Mesothelial cell of epicardium (in vitro differentiated cells): ENCODE results near the gene MUC6. TPM values are rescaled to one million over a fixed set of nuclear protein-coding genes. Genes with fewer than 3 reads are reported as not detected.

Experiments
- DNase-seq, 2 experiments: peaks; one replicate each; pipeline ENCODE4 v3.0.0; 2021; ENCODE audit warnings: low spot score in 2 of 2; ENCODE audit not compliant: unreplicated experiment in 2 of 2
- H3K27ac Mint-ChIP-seq: 2 replicates; pipeline ENCODE4 v1.8.0; 2021; ENCODE audit warnings: mixed read lengths
- H3K27me3 Mint-ChIP-seq: 2 replicates; pipeline ENCODE4 v1.8.0; 2021; ENCODE audit warnings: low read depth, mixed read lengths
- H3K36me3 Mint-ChIP-seq: 2 replicates; pipeline ENCODE4 v1.8.0; 2021; ENCODE audit warnings: mixed read lengths
- H3K4me1 Mint-ChIP-seq: 2 replicates; pipeline ENCODE4 v1.8.0; 2021; ENCODE audit warnings: mixed read lengths
- H3K4me3 Mint-ChIP-seq: 2 replicates; pipeline ENCODE4 v1.8.0; 2021; ENCODE audit warnings: mild to moderate bottlenecking, moderate library complexity, mixed read lengths
- H3K9me3 Mint-ChIP-seq: 2 replicates; pipeline ENCODE4 v1.8.0; 2021; ENCODE audit warnings: mixed read lengths
- CTCF ChIP-seq: fragments of 200-600 bp; sonication (generic); IDR thresholded peaks from one replicate; pipeline ENCODE4 v1.5.0; 2021; ENCODE audit warnings: antibody characterized with exemption; ENCODE audit not compliant: unreplicated experiment
- total RNA-seq: library from RNA; stranded (reverse); gene quantifications from 3 replicates; pipeline ENCODE4 v1.2.1, GENCODE V29; 2021

MUC6 gene
- total RNA-seq, 1 donor from 2014 or later: not detected

GRCh38 chr11:1034001-1034400, 2.5 kb downstream of the MUC6 start:
- H3K36me3 Mint-ChIP-seq: no peaks in the 10 kb centered on the region
- no peaks in the 10 kb centered on the region for H3K27me3 Mint-ChIP-seq
- no peak overlapping the region for H3K4me3 Mint-ChIP-seq
- DNase-seq: no peak
- no peaks in the 10 kb centered on the region for H3K4me1 Mint-ChIP-seq
- H3K27ac Mint-ChIP-seq: no peak overlapping the region
- no peaks in the 10 kb centered on the region for H3K9me3 Mint-ChIP-seq
- TF ChIP-seq CTCF: no peak

- Mint-ChIP-seq H3K4me3 (no peak overlapping the region), H3K4me1 (no peaks in the 10 kb centered on the region), H3K27me3 (no peaks in the 10 kb centered on the region), H3K9me3 (no peaks in the 10 kb centered on the region), H3K27ac (no peak overlapping the region), H3K36me3 (no peaks in the 10 kb centered on the region)
- no peak for TF ChIP-seq CTCF
- no peak for DNase-seq
These were observed 3.3 kb downstream of the MUC6 start for GRCh38 chr11:1033016-1033798.

- Mint-ChIP-seq H3K9me3 (no peaks in the 10 kb centered on the region), H3K4me3 (no peak overlapping the region), H3K27ac (no peak overlapping the region), H3K4me1 (no peaks in the 10 kb centered on the region), H3K36me3 (no peaks in the 10 kb centered on the region), H3K27me3 (no peaks in the 10 kb centered on the region)
- no peak for TF ChIP-seq CTCF
- DNase-seq: no peak
These were observed 4.1 kb downstream of the MUC6 start for GRCh38 chr11:1032310-1032891.

- TF ChIP-seq CTCF: no peak
- H3K36me3 Mint-ChIP-seq: no peaks in the 10 kb centered on the region
- DNase-seq: no peak
- H3K4me3 Mint-ChIP-seq: no peak overlapping the region
- H3K27ac Mint-ChIP-seq: no peak overlapping the region
- no peaks in the 10 kb centered on the region for H3K27me3 Mint-ChIP-seq
- H3K9me3 Mint-ChIP-seq: no peaks in the 10 kb centered on the region
- H3K4me1 Mint-ChIP-seq: no peaks in the 10 kb centered on the region
These were observed 5.2 kb downstream of the MUC6 start for GRCh38 chr11:1031121-1031899.

GRCh38 chr11:1030556-1030955, 6.0 kb downstream of the MUC6 start:
- no peak for TF ChIP-seq CTCF
- H3K4me1 Mint-ChIP-seq: no peaks in the 10 kb centered on the region

More at GRCh38 chr11:1030556-1030955, 6.0 kb downstream of the MUC6 start:
- Mint-ChIP-seq H3K27me3 (no peaks in the 10 kb centered on the region), H3K36me3 (no peaks in the 10 kb centered on the region), H3K9me3 (no peaks in the 10 kb centered on the region), H3K27ac (no peak overlapping the region), H3K4me3 (no peak overlapping the region)
- DNase-seq: no peak
